HUES48 (cell line): ENCODE measurements around the gene ATG2B.

ENCODE experiments used
- H3K27ac ChIP-seq: one replicate; pipeline ENCODE4 v1.7.0; 2013; ENCODE audit warnings: low read depth, low read length, inconsistent platforms
- H3K27me3 ChIP-seq: 2 replicates; pipeline ENCODE4 v1.6.1; 2013; ENCODE audit warnings: mild to moderate bottlenecking, low read length; ENCODE audit not compliant: control insufficient read depth, insufficient read depth
- H3K36me3 ChIP-seq: 2 replicates; pipeline ENCODE4 v1.6.1; 2013; ENCODE audit warnings: low read length; ENCODE audit not compliant: control insufficient read depth, insufficient read depth
- H3K4me1 ChIP-seq: 2 replicates; pipeline ENCODE4 v1.6.1; 2013; ENCODE audit warnings: mild to moderate bottlenecking, low read length; ENCODE audit not compliant: control insufficient read depth, insufficient read depth
- H3K4me3 ChIP-seq: 2 replicates; pipeline ENCODE4 v1.5.1; 2013; ENCODE audit warnings: mild to moderate bottlenecking, low read depth, low read length
- H3K9ac ChIP-seq: 2 replicates; pipeline ENCODE4 v1.6.1; 2013; ENCODE audit warnings: mild to moderate bottlenecking, low read depth, low read length, moderate library complexity
- H3K9me3 ChIP-seq: 2 replicates; pipeline ENCODE4 v1.6.1; 2013; ENCODE audit warnings: low read length; ENCODE audit not compliant: control insufficient read depth, insufficient read depth

ATG2B gene

DNA sequence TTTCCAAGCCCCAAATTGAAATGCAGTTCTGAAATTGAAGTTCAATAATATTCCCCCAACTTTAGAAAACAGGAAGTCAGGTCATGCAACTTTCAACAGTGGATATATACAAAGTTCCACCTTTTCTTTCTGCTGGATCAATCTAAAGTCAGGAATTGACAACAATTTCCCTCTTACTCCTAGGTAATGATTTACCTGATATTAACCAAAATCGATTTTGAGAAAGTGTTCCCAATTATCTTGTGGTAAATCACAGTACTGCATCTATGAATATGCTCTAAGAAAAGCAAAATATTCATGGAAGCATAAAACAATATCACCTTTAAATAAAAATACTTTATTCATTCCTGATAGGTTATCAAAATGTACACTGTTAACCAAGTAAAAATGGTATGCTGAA is 78.7 kb downstream of the ATG2B start:
- Histone ChIP-seq H3K9me3 (no peaks in the 10 kb centered on the region), H3K4me1 (0 out of 2 replicates have a peak, but pooled peaks cover 3% of the 10 kb centered on the region), H3K27ac (no peak overlapping the region), H3K9ac (no peak overlapping the region), H3K4me3 (no peak overlapping the region), H3K27me3 (no peaks in the 10 kb centered on the region), H3K36me3 (peaks cover 29% of the 10 kb centered on the region)

DNA sequence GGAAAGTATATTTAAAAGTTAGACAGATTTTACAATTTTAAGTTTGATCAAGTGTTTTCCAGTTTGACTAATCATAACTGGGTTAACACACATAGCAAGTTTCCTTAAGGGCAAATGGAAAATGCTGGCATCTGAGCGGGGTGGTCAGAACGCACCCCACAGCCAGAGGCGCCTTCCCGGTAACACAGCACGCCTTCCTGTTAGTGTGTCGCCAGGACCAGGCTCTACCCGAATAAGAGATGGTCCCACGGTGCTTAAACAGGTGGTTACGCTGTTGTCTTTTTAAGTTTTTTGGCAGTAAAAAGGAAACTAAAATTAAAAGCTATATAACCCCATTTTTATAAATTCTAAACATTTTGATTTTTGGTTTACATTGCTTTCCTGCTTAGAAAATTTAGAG is 79.1 kb downstream of the ATG2B start:
- Histone ChIP-seq H3K9ac (no peak overlapping the region), H3K27me3 (no peaks in the 10 kb centered on the region), H3K4me3 (no peak overlapping the region), H3K4me1 (0 out of 2 replicates have a peak, but pooled peaks cover 3% of the 10 kb centered on the region), H3K27ac (no peak overlapping the region), H3K9me3 (no peaks in the 10 kb centered on the region), H3K36me3 (peaks cover 25% of the 10 kb centered on the region)

DNA sequence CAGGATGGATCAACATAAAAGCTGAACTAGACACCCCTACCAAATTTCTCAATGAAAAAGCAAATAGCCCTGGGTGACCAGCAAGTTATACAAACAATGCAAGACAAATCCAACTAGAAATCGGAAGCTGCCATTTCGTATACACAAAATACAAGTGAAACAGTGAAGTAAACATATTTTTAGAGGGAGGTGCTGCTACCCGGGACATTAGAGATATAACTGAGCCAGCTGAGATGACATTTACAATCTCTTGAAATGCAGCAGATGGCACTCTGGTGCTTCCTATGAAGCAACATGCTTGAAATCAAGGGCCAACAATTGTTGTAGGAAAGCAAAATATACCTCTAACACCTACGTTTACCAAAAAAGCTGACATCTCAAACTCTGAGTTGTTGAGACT is 81.7 kb downstream of the ATG2B start:
- Histone ChIP-seq H3K27ac (no peak overlapping the region), H3K27me3 (no peaks in the 10 kb centered on the region), H3K9ac (no peak overlapping the region), H3K4me1 (peaks cover 8% of the 10 kb centered on the region; the same call in 1 of the 2 replicates), H3K36me3 (peaks cover 13% of the 10 kb centered on the region; the same call in 1 of the 2 replicates), H3K4me3 (no peak overlapping the region), H3K9me3 (no peaks in the 10 kb centered on the region)

DNA sequence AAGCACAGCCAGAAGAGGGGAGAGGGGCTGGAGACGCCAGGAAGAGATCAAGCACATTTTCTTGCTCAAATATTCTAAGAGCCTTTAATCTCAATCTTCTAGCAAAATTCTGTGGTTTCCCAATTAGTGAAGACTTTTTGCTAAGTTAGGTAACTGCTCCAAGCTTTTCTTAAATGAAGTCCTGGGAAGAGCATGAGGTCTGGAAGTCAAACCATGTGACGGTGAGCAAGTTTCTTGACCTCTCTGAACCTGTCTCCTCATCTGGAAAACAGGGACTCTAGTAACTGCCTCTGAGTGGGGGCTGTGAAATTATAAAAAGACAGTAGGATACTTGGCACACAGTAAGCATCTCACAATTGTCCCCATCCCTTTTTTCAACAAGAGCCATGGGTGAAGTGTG is 83.0 kb downstream of the ATG2B start:
- 0 out of 2 replicates have a peak, but pooled peaks cover 3% of the 10 kb centered on the region for H3K36me3 ChIP-seq
- peaks cover 11% of the 10 kb centered on the region; the same call in 1 of the 2 replicates for H3K4me1 ChIP-seq
- H3K27ac ChIP-seq, result no peak overlapping the region
- H3K27me3 ChIP-seq, result no peaks in the 10 kb centered on the region
- no peaks in the 10 kb centered on the region for H3K9me3 ChIP-seq
- no peak overlapping the region for H3K9ac ChIP-seq
- no peak overlapping the region for H3K4me3 ChIP-seq

DNA sequence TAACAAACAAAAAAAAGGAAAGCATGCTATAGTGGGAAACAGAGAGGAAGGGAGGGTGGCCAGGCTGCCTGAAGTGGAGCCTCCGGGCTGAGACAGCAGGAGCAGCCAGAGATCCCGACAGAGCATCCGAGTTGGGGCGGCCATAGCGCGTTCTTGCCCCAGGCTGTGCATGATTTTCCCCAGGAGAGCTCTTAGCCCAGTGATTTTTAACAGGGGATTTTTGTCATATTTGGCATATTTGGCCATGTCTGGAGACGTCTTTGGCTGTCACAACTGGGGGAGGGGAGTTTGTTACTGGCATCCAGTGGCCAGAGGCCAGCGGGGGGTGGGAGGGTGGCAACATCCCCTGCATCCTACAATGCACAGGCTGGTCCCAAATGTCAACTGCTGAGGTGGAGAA is 83.6 kb downstream of the ATG2B start:
- Histone ChIP-seq H3K9ac (no peak overlapping the region), H3K36me3 (no peaks in the 10 kb centered on the region), H3K4me3 (no peak overlapping the region), H3K4me1 (peaks cover 11% of the 10 kb centered on the region; the same call in 1 of the 2 replicates), H3K9me3 (no peaks in the 10 kb centered on the region), H3K27ac (no peak overlapping the region), H3K27me3 (no peaks in the 10 kb centered on the region)

DNA sequence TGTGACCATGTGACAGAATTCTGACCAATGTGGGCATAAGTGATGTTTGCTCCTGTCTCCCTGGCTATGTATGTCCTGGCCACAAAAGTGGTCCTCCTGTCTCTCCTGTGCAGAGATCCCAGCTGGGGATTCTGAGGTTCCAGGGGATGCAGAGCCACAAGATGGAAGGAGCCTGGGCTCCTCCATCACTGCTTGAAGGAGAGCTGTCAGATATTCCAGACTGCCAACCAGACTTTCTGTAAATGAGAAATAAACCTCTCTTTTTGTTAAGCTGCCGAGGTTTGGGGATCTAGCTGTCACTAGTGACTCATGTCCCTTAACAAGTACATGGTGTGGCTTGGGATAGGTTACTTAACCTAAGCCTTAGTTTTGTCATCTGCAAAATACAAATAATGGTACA is 85.3 kb downstream of the ATG2B start:
- peaks cover 11% of the 10 kb centered on the region; the same call in 1 of the 2 replicates for H3K4me1 ChIP-seq
- H3K4me3 ChIP-seq, result no peak overlapping the region
- H3K9me3 ChIP-seq, result no peaks in the 10 kb centered on the region
- no peak overlapping the region for H3K9ac ChIP-seq
- no peaks in the 10 kb centered on the region for H3K27me3 ChIP-seq
- no peak overlapping the region for H3K27ac ChIP-seq
- H3K36me3 ChIP-seq, result no peaks in the 10 kb centered on the region

DNA sequence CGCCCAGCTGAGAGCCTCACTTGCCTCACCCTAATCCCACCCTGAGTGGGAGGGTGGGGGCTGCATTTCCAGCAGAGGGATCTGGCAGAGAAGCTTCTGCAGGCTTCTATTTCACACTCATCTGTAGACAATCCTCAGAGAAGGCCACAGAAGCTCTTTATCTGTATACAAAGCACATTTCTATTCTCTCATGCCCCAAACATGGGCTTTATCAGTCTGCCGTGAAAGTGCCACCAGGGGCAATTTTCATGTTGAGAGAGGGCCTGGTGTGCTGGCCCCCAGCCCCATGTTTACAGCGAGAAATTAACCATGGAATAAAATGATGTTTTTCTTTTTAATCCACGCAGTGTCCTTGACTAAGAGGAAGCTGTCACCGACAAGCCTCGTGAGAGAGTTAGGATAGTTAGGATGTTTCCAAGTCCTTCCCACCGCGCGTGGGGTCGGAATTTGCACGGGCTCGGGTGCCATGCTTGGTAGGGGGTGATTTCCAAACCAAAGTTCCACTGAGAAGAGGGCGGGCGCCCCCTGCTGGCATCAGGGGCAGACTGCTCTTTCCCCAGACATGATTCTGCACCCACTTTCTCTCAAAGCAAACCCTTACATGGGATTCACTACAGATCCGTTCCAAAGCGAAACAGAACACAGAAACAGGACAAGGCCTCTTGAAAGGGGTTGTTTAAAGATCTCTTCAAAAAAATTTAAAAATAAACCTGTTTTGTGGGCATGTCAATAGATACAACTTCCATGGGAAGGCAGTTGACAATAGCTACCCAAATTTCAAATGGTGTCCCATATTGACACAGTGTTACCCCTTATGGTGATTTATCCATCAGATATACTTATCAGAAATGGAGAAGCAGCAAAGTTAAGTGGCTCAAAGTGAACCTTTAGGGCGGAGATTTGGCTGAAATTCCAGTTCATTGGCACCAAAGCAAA is 87.7 kb downstream of the ATG2B start:
- H3K9me3 ChIP-seq, result no peaks in the 10 kb centered on the region; the same call in 1 of the 2 replicates
- no peak overlapping the region for H3K4me3 ChIP-seq
- no peaks in the 10 kb centered on the region for H3K36me3 ChIP-seq
- H3K4me1 ChIP-seq, result peaks cover 11% of the 10 kb centered on the region; the same call in 1 of the 2 replicates
- H3K27ac ChIP-seq, result no peak overlapping the region
- no peaks in the 10 kb centered on the region for H3K27me3 ChIP-seq
- H3K9ac ChIP-seq, result no peak overlapping the region

DNA sequence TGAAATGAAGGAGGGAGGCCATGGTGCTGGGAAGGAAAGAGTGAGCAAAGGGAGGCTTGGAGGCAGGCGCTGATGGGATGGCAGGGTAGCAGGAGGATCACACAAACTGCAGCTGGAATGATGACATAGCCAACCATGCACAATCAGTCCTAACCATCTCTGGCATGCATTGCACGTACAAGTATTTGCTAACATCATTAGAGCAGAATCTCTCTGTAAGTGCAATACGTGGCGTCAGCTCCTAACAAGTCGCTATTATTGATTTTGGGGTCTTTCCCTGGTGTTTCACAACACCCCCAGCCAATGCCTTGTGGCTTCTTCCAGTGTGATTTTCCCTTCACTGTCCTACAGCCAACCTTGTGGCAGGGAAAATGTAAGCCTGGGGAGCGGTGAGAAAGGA is 88.6 kb downstream of the ATG2B start:
- Histone ChIP-seq H3K9ac (no peak overlapping the region), H3K4me1 (peaks cover 8% of the 10 kb centered on the region; the same call in 1 of the 2 replicates), H3K36me3 (no peaks in the 10 kb centered on the region), H3K4me3 (no peak overlapping the region), H3K27me3 (no peaks in the 10 kb centered on the region), H3K27ac (no peak overlapping the region), H3K9me3 (no peaks in the 10 kb centered on the region; the same call in 1 of the 2 replicates)

DNA sequence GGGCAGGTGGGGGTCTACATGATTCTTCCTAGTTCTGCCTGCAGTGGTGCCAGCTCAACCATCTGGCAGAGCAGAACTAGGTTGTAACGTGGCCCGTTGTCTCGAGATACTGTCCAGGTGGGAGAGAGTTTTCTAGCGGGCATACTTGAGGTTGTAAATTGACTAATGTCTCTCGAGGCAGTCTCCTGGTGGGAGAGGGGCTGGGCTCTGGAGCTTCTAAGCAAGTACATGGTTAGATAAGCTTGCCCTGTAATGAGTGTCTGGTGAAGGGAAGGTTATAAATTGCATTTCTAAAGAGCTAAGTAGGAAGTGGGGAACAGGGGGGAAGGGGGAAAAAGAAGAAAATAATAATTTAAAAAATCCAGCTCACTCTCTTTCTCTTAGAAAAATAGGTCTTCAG is 89.0 kb downstream of the ATG2B start:
- no peak overlapping the region for H3K27ac ChIP-seq
- H3K27me3 ChIP-seq, result no peaks in the 10 kb centered on the region

DNA sequence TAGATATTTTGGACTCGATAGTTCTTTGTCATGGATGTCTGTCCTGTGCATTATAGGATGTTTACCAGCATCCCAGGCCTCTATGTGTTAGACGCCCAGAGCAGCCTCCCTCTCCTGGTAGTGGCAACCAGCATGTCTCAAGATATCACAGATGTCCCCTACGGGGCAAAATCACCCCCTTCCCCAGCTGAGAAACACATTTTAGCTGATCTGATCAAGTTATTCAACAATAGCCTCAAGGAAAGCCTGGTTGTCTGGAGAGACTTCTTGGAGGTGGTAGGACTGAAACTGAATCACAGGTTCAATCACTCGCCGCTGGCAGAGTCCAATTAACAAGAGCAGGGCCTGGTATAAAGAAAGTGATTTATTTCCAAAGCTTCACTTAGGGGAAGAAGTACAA is 89.5 kb downstream of the ATG2B start:
- Histone ChIP-seq H3K27ac (no peak overlapping the region), H3K9ac (no peak overlapping the region)

More for the DNA sequence above, 89.0 kb downstream of the ATG2B start:
- no peaks in the 10 kb centered on the region; the same call in 1 of the 2 replicates for H3K9me3 ChIP-seq
- no peak overlapping the region for H3K9ac ChIP-seq
- peaks cover 8% of the 10 kb centered on the region; the same call in 1 of the 2 replicates for H3K4me1 ChIP-seq
- H3K36me3 ChIP-seq, result no peaks in the 10 kb centered on the region
- H3K4me3 ChIP-seq, result no peak overlapping the region

More for the DNA sequence above, 89.5 kb downstream of the ATG2B start:
- Histone ChIP-seq H3K27me3 (no peaks in the 10 kb centered on the region), H3K36me3 (no peaks in the 10 kb centered on the region), H3K4me3 (no peak overlapping the region), H3K9me3 (no peaks in the 10 kb centered on the region; the same call in 1 of the 2 replicates), H3K4me1 (peaks cover 8% of the 10 kb centered on the region; the same call in 1 of the 2 replicates)
